Right lobe of liver (tissue), 6 donors: ENCODE data around the gene PPCDC. TPM values are rescaled to one million over a fixed set of nuclear protein-coding genes. Genes with fewer than 3 reads are reported as not detected.
A peak's percentile ranks its signal among the peaks of the same experiment; 100 is the strongest.
"Not testable (repeated sequence)": the region's sequence is repeated elsewhere in the genome, so short reads cannot be mapped to it uniquely, and the experiment has no call there.

Source experiments
- ATAC-seq, 4 donors: fragments of 200-7000 bp; cut with Tn5 transposase; one replicate each; pipeline ENCODE4 v1.9.1; 2020; ENCODE audit warnings: mild to moderate bottlenecking in 4 of 4, moderate library complexity in 4 of 4
- DNase-seq, 3 donors: peaks; one replicate each; pipeline ENCODE4 v3.0.0-alpha.2; 2020
- H3K27ac ChIP-seq, 3 donors: fragments of 200-600 bp; one replicate each; pipeline ENCODE4 v1.8.0; 2022
- H3K27me3 ChIP-seq, 2 donors: fragments of 200-600 bp; one replicate each; pipeline ENCODE4 v1.8.0; 2022
- H3K36me3 ChIP-seq, 4 donors: fragments of 200-600 bp; sonication (generic) in 1 of 4; one replicate each; pipeline versions ENCODE4 v1.5.1 to v1.8.0; 2017 to 2022; ENCODE audit warnings: control low read depth in 1 of 4
- H3K4me1 ChIP-seq, 4 donors: fragments of 200-600 bp; sonication (generic) in 1 of 4; one replicate each; pipeline versions ENCODE4 v1.5.1 to v1.8.0; 2017 to 2022; ENCODE audit warnings: control low read depth in 1 of 4
- H3K4me3 ChIP-seq, 3 donors: fragments of 200-600 bp; one replicate each; pipeline ENCODE4 v1.8.0; 2022
- H3K9me3 ChIP-seq, 4 donors: fragments of 200-600 bp; sonication (generic) in 1 of 4; one replicate each; pipeline versions ENCODE4 v1.5.1 to v1.8.0; 2017 to 2022; ENCODE audit warnings: control low read depth in 1 of 4
- CTCF ChIP-seq, 4 donors: fragments of 200-600 bp in 3 of 4; fragments of 450-650 bp in 1 of 4; IDR thresholded peaks; one replicate each; pipeline versions ENCODE4 v1.5.1 to v1.8.0; 2016 to 2022; ENCODE audit warnings: antibody characterized with exemption in 4 of 4, mild to moderate bottlenecking in 2 of 4
- POLR2A ChIP-seq: fragments of 450-650 bp; IDR thresholded peaks from one replicate; pipeline ENCODE4 v1.6.1; 2017; ENCODE audit warnings: antibody characterized with exemption, mild to moderate bottlenecking
- WGBS: methylation state at CpG from one replicate; pipeline ENCODE4 v1.1.6; 2018; ENCODE audit warnings: low coverage, low lambda C conversion rate; ENCODE audit not compliant: insufficient coverage; ENCODE audit errors: missing lambda C conversion rate; 5-methylcytosine and 5-hydroxymethylcytosine counted together
- intact Hi-C, 2 donors: fragments of 100-400 bp; cut with DNase I; formaldehyde crosslinking; loops; one replicate each; pipeline versions ENCODE4 v1.11.2 to v1.14.1; 2022
- total RNA-seq, 6 experiments: library from RNA; depleted of rRNA in 2 of 6; stranded (reverse); fragments of >200 nt in 2 of 6; fragmentation: NEBNext Ultra II Directional in 3 of 6; extraction: Animal tissue kit (Norgen Biotek cat#: 25700) in 3 of 6; gene quantifications; one replicate each; pipeline versions ENCODE4 v1.1.0 to v1.2.4, GENCODE V29; 2016 to 2023
- donor health status: DM: no; HTN: yes; CAD: no.
- donor health status: DM: no; HTN: no; CAD: no.
- donor health status: DM: no; HTN: no; CAD: no.
- donor health status: DM: no; HTN: yes; CAD: no.
- donor health status: DM: no; HTN: yes; CAD: no.

The PPCDC gene
- total RNA-seq, 6 experiments from 2014 or later, result 5.9 to 21.5 (median 8.3) TPM

DNA sequence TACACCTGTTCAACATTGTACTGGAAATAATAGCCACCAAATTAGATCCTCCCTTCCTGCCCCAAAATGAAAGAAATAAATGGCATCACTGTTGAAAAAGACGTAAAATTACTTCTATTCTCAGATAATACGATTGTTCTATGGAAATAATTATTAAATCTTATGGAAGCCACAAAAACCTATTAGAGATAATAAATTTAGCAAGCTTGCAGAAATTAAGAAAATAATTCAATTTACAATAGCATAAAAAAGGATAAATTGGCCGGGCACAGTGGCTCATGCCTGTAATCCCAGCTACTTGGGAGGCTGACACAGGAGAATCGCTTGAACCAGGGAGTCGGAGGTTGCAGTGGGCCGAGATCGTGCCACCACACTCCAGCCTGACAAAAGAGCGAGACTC is 57.8 kb downstream of the PPCDC start:
- Histone ChIP-seq H3K36me3 (no peaks in the 10 kb centered on the region), H3K27me3 (no peaks in the 10 kb centered on the region), H3K9me3 (no peaks in the 10 kb centered on the region), H3K4me3 (no peak overlapping the region), H3K27ac (no peak overlapping the region), H3K4me1 (no peaks in the 10 kb centered on the region)
- intact Hi-C loops, result no loop called here
- DNase-seq (no peak), ATAC-seq (no peak)
- WGBS, result 87% methylated on average over 5 of the region's 8 CpGs
- TF ChIP-seq CTCF (IDR thresholded peaks at IDR 0.05) (no peak), POLR2A (no peak)

- no peak for ATAC-seq
- intact Hi-C loops, result no loop called here
- no peak for TF ChIP-seq CTCF (IDR thresholded peaks at IDR 0.05)
- no peak for TF ChIP-seq POLR2A
- no peak overlapping the region for H3K27ac ChIP-seq
- no peaks in the 10 kb centered on the region for H3K36me3 ChIP-seq
- WGBS, result 72% methylated on average over 1 of the region's 1 CpG
- H3K4me3 ChIP-seq, result no peak overlapping the region
- DNase-seq, result no peak
- H3K4me1 ChIP-seq, result no peaks in the 10 kb centered on the region
- H3K27me3 ChIP-seq, result no peaks in the 10 kb centered on the region
- H3K9me3 ChIP-seq, result no peaks in the 10 kb centered on the region
These were observed 59.3 kb downstream of the PPCDC start for GRCh38 chr15:75082689-75083088.

DNA sequence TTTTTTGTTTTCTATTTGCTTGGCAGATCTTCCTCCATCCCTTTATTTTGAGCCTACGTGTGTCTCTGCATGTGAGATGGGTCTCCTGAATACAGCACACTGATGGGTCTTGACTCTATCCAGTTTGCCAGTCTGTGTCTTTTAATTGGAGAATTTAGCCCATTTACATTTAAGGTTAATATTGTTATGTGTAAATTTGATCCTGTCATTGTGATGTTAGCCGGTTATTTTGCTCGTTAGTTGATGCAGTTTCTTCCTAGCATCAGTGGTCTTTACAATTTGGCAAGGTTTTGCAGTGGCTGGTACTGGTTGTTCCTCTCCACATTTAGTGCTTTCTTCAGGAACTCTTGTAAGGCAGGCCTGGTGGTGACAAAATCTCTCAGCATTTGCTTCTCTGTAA is 62.3 kb downstream of the PPCDC start:
- DNase-seq, H3K27ac ChIP-seq, H3K4me1 ChIP-seq, H3K4me3 ChIP-seq, intact Hi-C loops, H3K27me3 ChIP-seq, H3K36me3 ChIP-seq, ATAC-seq, H3K9me3 ChIP-seq: not testable (repeated sequence)
- 92% methylated on average over 3 of the region's 3 CpGs for WGBS

GRCh38 chr15:75089456-75090387 is 66.3 kb downstream of the PPCDC start:
- Histone ChIP-seq H3K9me3 (no peaks in the 10 kb centered on the region), H3K4me1 (no peaks in the 10 kb centered on the region), H3K36me3 (no peaks in the 10 kb centered on the region), H3K27me3 (no peaks in the 10 kb centered on the region), H3K4me3 (no peak overlapping the region), H3K27ac (peak overlapping the region in 1 of 3 donors; percentile 17)
- 77% methylated on average over 5 of the region's 6 CpGs for WGBS
- intact Hi-C loops, result no loop called here
- no peak for ATAC-seq
- no peak for TF ChIP-seq POLR2A
- no peak for TF ChIP-seq CTCF (IDR thresholded peaks at IDR 0.05)
- DNase-seq, result peak in 1 of 3 donors; percentile 29

- no peaks in the 10 kb centered on the region for H3K27me3 ChIP-seq
- peak in 2 of 3 donors; percentile 49 for DNase-seq
- no peaks in the 10 kb centered on the region for H3K9me3 ChIP-seq
- no peak overlapping the region for H3K4me3 ChIP-seq
- no peak overlapping the region for H3K27ac ChIP-seq
- 71% methylated on average over 5 of the region's 7 CpGs for WGBS
- ATAC-seq, result peak; percentile 73 to 97 (median 86)
- H3K36me3 ChIP-seq, result no peaks in the 10 kb centered on the region
- no peak for TF ChIP-seq CTCF (IDR thresholded peaks at IDR 0.05)
- no peaks in the 10 kb centered on the region for H3K4me1 ChIP-seq
- intact Hi-C loops, result no loop called here
These were observed 67.0 kb downstream of the PPCDC start for GRCh38 chr15:75090388-75090734.
